Measurements from ENCODE around the gene HPSE2. TPM values are rescaled to one million over a fixed set of nuclear protein-coding genes. Genes with fewer than 3 reads are reported as not detected.
"Not testable (repeated sequence)": the region's sequence is repeated elsewhere in the genome, so short reads cannot be mapped to it uniquely, and the experiment has no call there.

Gene HPSE2
- total and polyA plus RNA-seq, 2 donors (not counting 1 experiment from before 2014, with no cell fraction given): not detected

GRCh38 chr10:99266383-99266782 lies 30.7 kb upstream of the HPSE2 start:
- H3K4me1 ChIP-seq (ENCODE audit: control insufficient read depth in 2 of 2, insufficient read depth in 2 of 2, low read length in 2 of 2): no peaks in the 10 kb centered on the region
- CTCF ChIA-PET: no interaction called here

GRCh38 chr10:99248824-99249223 lies 13.2 kb upstream of the HPSE2 start:
- CTCF ChIA-PET: interaction anchor here (4.6 kb wide), 1 partner anchor 781 kb away, joined by 38 read pairs; no protein-coding TSS in a partner anchor
- no peak overlapping the region for H3K27ac Mint-ChIP-seq
- H3K27me3 Mint-ChIP-seq: peaks cover 14% of the 10 kb centered on the region
- Histone ChIP-seq H4K20me1 (ENCODE audit: control insufficient read depth, insufficient read depth, low read length, poor library complexity, severe bottlenecking) (no peaks in the 10 kb centered on the region), H3K9me3 (ENCODE audit: control extremely low read depth in 1 of 3, control insufficient read depth in 2 of 3, insufficient read depth in 1 of 3, low read length in 2 of 3) (peaks cover 2 to 20% (median 11%) of the 10 kb centered on the region in 3 donors), H3K27ac (ENCODE audit: low read length in 2 of 2) (no peak overlapping the region), H3K79me2 (ENCODE audit: control insufficient read depth, insufficient read depth, low read length) (no peaks in the 10 kb centered on the region), H3K4me3 (ENCODE audit: control extremely low read depth in 1 of 5, extremely low read depth in 1 of 5, insufficient read depth in 1 of 5, low read depth in 2 of 5, low read length in 4 of 5) (no peak overlapping the region), H3K4me1 (ENCODE audit: control insufficient read depth in 2 of 2, insufficient read depth in 2 of 2, low read length in 2 of 2) (no peaks in the 10 kb centered on the region), H3K36me3 (replicated peaks in 1 of 2; ENCODE audit: control extremely low read depth in 1 of 2, control insufficient read depth in 1 of 2, extremely low read depth in 1 of 2, insufficient read depth in 2 of 2, low read length in 1 of 2) (no peaks in the 10 kb centered on the region), H3K4me2 (replicated peaks; ENCODE audit: low read depth, low read length, poor library complexity, severe bottlenecking) (no peak overlapping the region), H3K27me3 (replicated peaks in 1 of 4; ENCODE audit: control extremely low read depth in 1 of 4, control insufficient read depth in 3 of 4, insufficient read depth in 4 of 4, low read length in 3 of 4) (peaks cover 0 to 6% (median 2%) of the 10 kb centered on the region in 4 experiments), H3K9ac (ENCODE audit: low read length) (no peak overlapping the region), H2AFZ (ENCODE audit: insufficient read depth, low read depth, low read length, poor library complexity, severe bottlenecking) (no peak overlapping the region)
- intact Hi-C loops (cut with micrococcal nuclease): loop anchor here (5.0 kb wide), 1 partner anchor 457 kb away; no protein-coding TSS in a partner anchor
- WGBS (ENCODE audit: insufficient coverage): 38% methylated on average over 2 of the region's 2 CpGs
- ATAC-seq (ENCODE audit: low read depth): no peak
- no peaks in the 10 kb centered on the region for H3K4me1 Mint-ChIP-seq
- DNase-seq: no peak
- peaks cover 3% of the 10 kb centered on the region for H3K9me3 Mint-ChIP-seq (ENCODE audit: insufficient read depth)
- POLR2A ChIA-PET: no interaction called here
- TF ChIP-seq EZH2 (IDR thresholded peaks at IDR 0.05; ENCODE audit: borderline replicate concordance, insufficient read depth, low read depth, low read length, poor library complexity, severe bottlenecking) (no peak), CTCF (IDR thresholded peaks at IDR 0.05) (no peak)
- no peak overlapping the region for H3K4me3 Mint-ChIP-seq

More at GRCh38 chr10:99266383-99266782, 30.7 kb upstream of the HPSE2 start:
- DNase-seq: no peak
- Histone ChIP-seq H3K79me2 (ENCODE audit: control insufficient read depth, insufficient read depth, low read length) (no peaks in the 10 kb centered on the region), H4K20me1 (ENCODE audit: control insufficient read depth, insufficient read depth, low read length, poor library complexity, severe bottlenecking) (no peaks in the 10 kb centered on the region), H2AFZ (ENCODE audit: insufficient read depth, low read depth, low read length, poor library complexity, severe bottlenecking) (no peak overlapping the region), H3K4me2 (replicated peaks; ENCODE audit: low read depth, low read length, poor library complexity, severe bottlenecking) (no peak overlapping the region), H3K4me3 (ENCODE audit: control extremely low read depth in 1 of 5, extremely low read depth in 1 of 5, insufficient read depth in 1 of 5, low read depth in 2 of 5, low read length in 4 of 5) (no peak overlapping the region), H3K27ac (ENCODE audit: low read length in 2 of 2) (no peak overlapping the region), H3K27me3 (replicated peaks in 1 of 4; ENCODE audit: control extremely low read depth in 1 of 4, control insufficient read depth in 3 of 4, insufficient read depth in 4 of 4, low read length in 3 of 4) (peaks cover 0 to 3% (median 0%) of the 10 kb centered on the region in 4 experiments), H3K9me3 (ENCODE audit: control extremely low read depth in 1 of 3, control insufficient read depth in 2 of 3, insufficient read depth in 1 of 3, low read length in 2 of 3) (peaks cover 0 to 13% (median under 1%) of the 10 kb centered on the region in 3 donors), H3K36me3 (replicated peaks in 1 of 2; ENCODE audit: control extremely low read depth in 1 of 2, control insufficient read depth in 1 of 2, extremely low read depth in 1 of 2, insufficient read depth in 2 of 2, low read length in 1 of 2) (no peaks in the 10 kb centered on the region), H3K9ac (ENCODE audit: low read length) (no peak overlapping the region)
- no peaks in the 10 kb centered on the region for H3K4me1 Mint-ChIP-seq
- POLR2A ChIA-PET: no interaction called here
- TF ChIP-seq EZH2 (IDR thresholded peaks at IDR 0.05; ENCODE audit: borderline replicate concordance, insufficient read depth, low read depth, low read length, poor library complexity, severe bottlenecking) (no peak), CTCF (IDR thresholded peaks at IDR 0.05) (no peak)
- intact Hi-C loops (cut with micrococcal nuclease): no loop called here
- no peak for ATAC-seq (ENCODE audit: low read depth)
- H3K9me3 Mint-ChIP-seq (ENCODE audit: insufficient read depth): peaks cover 13% of the 10 kb centered on the region
- no peak overlapping the region for H3K27ac Mint-ChIP-seq
- peaks cover 43% of the 10 kb centered on the region for H3K27me3 Mint-ChIP-seq
- no peak overlapping the region for H3K4me3 Mint-ChIP-seq
- 45% methylated on average over 4 of the region's 4 CpGs for WGBS (ENCODE audit: insufficient coverage)

- not testable (repeated sequence) for H3K27ac Mint-ChIP-seq
- H3K9me3 ChIP-seq (ENCODE audit: control extremely low read depth in 1 of 3, control insufficient read depth in 2 of 3, insufficient read depth in 1 of 3, low read length in 2 of 3): peaks cover 0 to 17% (median 11%) of the 10 kb centered on the region in 3 donors
Observed at GRCh38 chr10:99247893-99248292, 12.2 kb upstream of the HPSE2 start.

More at GRCh38 chr10:99247893-99248292, 12.2 kb upstream of the HPSE2 start:
- H3K79me2 ChIP-seq (ENCODE audit: control insufficient read depth, insufficient read depth, low read length); H3K36me3 ChIP-seq (replicated peaks in 1 of 2; ENCODE audit: control extremely low read depth in 1 of 2, control insufficient read depth in 1 of 2, extremely low read depth in 1 of 2, insufficient read depth in 2 of 2, low read length in 1 of 2); H3K9me3 Mint-ChIP-seq (ENCODE audit: insufficient read depth); H3K4me3 ChIP-seq (ENCODE audit: control extremely low read depth in 1 of 5, extremely low read depth in 1 of 5, insufficient read depth in 1 of 5, low read depth in 2 of 5, low read length in 4 of 5); H3K4me1 Mint-ChIP-seq; H3K4me3 Mint-ChIP-seq; ATAC-seq (ENCODE audit: low read depth); H3K27me3 ChIP-seq (replicated peaks in 1 of 4; ENCODE audit: control extremely low read depth in 1 of 4, control insufficient read depth in 3 of 4, insufficient read depth in 4 of 4, low read length in 3 of 4); H3K4me2 ChIP-seq (replicated peaks; ENCODE audit: low read depth, low read length, poor library complexity, severe bottlenecking); H3K27ac ChIP-seq (ENCODE audit: low read length in 2 of 2); H3K9ac ChIP-seq (ENCODE audit: low read length); H3K4me1 ChIP-seq (ENCODE audit: control insufficient read depth in 2 of 2, insufficient read depth in 2 of 2, low read length in 2 of 2); POLR2A ChIA-PET; H2AFZ ChIP-seq (ENCODE audit: insufficient read depth, low read depth, low read length, poor library complexity, severe bottlenecking); DNase-seq; H4K20me1 ChIP-seq (ENCODE audit: control insufficient read depth, insufficient read depth, low read length, poor library complexity, severe bottlenecking): not testable (repeated sequence)
- CTCF ChIA-PET: interaction anchor here (1.5 to 4.6 kb wide), 4 partner anchors 17 to 780 kb away, joined by 4 to 141 read pairs (median 23); no protein-coding TSS in a partner anchor
- H3K27me3 Mint-ChIP-seq: peaks cover 14% of the 10 kb centered on the region
- intact Hi-C loops (cut with micrococcal nuclease): loop anchor here (5.0 kb wide), 1 partner anchor 456 kb away; no protein-coding TSS in a partner anchor
